HG02973 (cell line): Measurements from ENCODE around the gene AVPI1.

ENCODE experiments used
- ATAC-seq: cut with Tn5 transposase; IDR thresholded peaks from one replicate; pipeline ENCODE4 v1.9.1; 2021; ENCODE audit warnings: moderate library complexity; ENCODE audit not compliant: unreplicated experiment

AVPI1 gene

GRCh38 chr10:97686962-97687784 is at the start of gene AVPI1:
TSS of gene AVPI1 (minus strand) at chr10:97687241. CDS start at chr10:97679905, 7,336 bp downstream.
- ATAC-seq, result peak; percentile 93

DNA sequence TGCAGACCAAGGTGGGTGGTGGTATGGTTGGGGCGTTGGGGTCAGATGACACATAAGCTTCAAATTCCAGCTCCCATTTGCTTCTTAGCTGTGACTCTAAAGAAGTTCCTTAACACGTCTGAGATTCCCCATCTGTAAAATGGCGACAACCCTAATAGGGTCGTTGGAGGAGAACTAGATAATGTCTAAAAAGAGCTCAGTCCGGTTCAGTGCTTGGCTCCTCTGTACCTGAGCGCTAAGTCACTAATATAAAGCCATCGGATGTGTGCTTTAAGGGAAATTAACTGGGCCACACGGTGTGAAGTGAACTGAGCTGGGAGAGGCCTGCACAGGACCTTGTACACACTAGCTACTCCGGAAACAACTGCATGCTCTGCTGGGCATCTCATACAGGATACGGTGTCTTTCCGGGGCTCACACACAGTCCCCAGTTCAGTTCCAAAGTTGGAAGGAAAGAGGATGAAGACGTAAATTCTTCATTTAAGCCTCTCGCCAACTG is 49.4 kb upstream of the AVPI1 start:
- peak; percentile 6 for ATAC-seq

GRCh38 chr10:97734021-97734420 is 47.0 kb upstream of the AVPI1 start:
- no peak for ATAC-seq

DNA sequence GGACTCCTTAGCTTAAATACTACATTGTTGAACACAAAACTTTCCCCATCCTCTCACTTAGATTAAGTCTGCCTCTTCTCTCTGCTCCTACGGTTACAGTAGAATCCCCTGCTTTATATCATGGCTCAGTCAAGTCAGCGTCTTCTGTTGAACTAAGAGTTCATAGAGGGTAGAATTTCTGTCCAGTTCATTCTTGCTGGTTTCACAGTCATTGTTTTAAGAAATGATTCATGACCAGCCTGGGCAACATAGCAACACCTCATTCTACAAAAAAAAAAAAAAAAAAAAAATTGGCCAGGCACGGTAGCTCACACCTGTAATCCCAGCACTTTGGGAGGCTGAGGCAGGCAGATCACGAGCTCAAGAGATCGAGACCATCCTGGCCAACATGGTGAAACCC is 46.2 kb upstream of the AVPI1 start:
- no peak for ATAC-seq

GRCh38 chr10:97732052-97732359 is 45.0 kb upstream of the AVPI1 start:
- no peak for ATAC-seq

DNA sequence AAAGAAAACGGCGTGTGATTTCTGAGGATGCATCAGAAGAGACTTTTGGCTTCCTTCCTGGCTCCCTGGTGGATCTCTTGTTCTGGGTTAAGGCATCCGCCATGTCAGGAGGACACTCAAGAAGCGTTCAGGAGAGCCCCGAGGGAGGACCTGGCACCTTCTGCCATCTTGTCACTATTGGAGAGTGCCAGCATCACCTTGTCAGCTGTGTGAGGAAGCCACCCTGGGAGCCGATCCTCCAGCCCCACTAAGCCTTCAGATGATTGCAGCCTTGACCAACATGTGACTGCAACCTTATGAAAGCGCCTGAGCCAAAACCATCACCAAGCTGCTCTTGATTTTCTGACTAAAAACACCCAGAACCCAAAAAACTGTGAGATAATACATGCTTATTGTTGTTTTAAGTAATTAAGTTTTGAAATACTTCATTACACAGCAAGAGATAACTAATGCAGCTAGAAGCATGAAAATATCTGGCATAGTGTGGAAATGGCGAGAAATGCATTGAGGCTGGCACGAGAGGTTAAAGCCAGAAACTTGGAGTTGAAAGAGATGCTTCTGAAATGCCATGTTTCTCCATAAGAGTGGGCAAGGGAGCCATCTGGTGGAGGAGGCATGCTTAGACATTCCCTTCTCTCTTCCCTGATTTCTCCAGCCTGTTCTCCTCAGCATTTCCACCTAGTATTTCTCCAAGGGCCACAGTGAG is 44.5 kb upstream of the AVPI1 start:
- ATAC-seq, result no peak

- ATAC-seq, result no peak
Measured at GRCh38 chr10:97729014-97729413, 42.0 kb upstream of the AVPI1 start.

- no peak for ATAC-seq
Measured at GRCh38 chr10:97726636-97727178, 39.7 kb upstream of the AVPI1 start.

DNA sequence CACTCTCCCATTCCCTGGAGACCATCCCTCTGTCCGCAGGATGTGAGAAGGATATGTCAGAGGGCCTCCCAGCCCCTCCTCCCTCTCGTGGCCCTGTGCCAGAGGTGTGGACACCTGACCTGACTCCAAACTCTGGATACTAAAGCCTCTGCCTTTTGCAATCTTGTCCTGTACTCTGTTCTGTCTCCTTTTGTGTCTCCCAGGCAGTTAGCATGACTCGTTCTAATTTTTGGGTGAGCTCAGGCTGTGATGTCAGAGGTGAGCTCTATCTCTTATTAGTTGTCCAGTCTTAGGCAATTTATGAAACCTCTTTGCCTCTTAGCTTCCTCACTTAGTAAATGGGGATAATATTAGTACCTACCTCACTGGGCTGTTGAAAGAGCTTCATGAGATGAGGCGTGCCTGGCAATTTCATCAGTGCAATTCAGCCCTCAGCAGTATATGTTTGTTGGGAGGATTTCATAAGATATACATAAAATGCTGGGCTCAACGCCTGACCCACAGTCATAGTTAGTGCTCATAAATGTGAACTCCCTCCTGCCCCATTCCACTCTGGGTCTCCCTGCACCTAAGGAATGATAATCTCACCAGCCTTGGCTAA is 37.4 kb upstream of the AVPI1 start:
- ATAC-seq, result no peak

DNA sequence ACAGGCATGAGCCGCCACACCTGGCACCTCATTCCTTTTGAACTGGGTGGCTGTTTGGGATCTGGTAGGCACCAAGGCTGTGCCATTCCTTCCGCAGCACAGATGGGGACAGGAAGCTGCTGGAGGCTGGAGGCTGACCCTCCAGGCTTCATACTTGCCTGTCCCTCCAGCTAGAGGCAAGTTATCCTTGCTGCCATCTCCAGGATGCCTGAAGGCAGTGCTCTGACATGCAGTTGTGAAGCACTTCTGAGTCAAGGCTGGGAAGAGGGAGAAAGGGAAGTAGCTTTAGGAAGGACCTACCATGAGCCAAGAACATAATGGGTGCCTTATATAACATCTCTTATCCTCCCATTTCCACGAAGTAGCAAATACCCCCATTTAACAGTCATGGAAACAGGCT is 36.0 kb upstream of the AVPI1 start:
- ATAC-seq, result no peak

GRCh38 chr10:97721871-97722780 is 35.1 kb upstream of the AVPI1 start:
- ATAC-seq, result no peak

- no peak for ATAC-seq
Measured at GRCh38 chr10:97719602-97720001, 32.6 kb upstream of the AVPI1 start.

DNA sequence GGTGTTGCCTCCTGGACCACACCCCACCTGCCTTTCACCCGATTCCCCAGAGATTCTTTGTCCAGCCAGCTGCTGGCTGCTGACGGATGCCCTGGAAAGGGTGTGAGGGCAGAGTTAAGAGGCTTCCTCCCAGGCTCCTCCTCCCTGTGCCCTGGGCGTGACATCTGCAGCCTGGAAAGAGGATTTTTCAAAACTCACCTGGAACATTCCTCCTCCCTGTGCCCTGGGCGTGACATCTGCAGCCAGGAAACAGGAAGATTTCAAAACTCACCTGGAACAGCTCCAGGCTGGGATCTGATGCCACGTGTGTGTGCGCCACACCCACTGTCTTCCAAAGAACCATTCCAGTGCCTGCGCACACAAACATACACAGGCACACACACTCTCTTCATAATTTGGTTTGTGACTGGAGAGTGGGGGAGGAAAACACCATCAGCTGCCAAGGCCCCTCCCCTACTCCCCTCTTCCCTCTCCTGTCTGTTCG is 31.7 kb upstream of the AVPI1 start:
- ATAC-seq, result no peak

DNA sequence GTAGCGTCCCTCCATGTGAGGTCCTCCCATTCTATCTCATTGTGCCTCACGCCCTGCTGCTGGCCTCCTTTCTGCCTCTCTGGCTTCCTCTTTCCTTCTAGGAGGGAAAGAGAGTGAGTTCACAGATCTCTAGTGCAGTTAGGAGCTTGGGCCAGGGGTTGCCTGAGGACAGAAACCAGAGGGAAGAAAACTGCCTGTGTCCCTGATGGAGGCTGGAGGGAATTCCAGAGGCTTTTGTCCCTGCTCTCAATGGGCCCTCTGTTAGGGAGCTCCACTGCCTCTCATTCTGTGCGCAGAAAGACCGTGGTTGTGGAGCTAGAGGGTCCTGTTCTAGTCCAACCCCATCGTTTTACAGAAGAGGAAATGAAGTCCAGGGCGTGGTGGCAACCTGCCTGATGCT is 31.1 kb upstream of the AVPI1 start:
- no peak for ATAC-seq

DNA sequence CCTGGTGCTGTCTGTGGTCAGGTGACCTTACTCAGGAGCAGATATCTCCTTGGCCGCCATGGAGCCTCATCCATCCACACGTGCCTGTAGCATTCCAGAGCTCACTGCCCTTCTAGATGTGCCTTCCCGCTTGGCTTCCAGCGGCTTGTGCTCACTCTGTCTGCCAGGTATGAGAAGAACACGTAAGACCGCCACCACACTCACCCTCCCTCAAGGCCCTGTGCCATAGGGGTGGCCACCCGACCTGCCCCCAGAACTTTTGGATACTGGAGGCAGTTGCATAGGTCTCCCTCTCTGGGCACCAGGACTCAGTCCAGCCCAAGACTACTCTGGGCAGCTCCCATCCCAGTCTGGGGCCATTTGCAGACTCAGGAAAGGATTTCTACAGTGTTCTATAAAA is 30.6 kb upstream of the AVPI1 start:
- no peak for ATAC-seq

DNA sequence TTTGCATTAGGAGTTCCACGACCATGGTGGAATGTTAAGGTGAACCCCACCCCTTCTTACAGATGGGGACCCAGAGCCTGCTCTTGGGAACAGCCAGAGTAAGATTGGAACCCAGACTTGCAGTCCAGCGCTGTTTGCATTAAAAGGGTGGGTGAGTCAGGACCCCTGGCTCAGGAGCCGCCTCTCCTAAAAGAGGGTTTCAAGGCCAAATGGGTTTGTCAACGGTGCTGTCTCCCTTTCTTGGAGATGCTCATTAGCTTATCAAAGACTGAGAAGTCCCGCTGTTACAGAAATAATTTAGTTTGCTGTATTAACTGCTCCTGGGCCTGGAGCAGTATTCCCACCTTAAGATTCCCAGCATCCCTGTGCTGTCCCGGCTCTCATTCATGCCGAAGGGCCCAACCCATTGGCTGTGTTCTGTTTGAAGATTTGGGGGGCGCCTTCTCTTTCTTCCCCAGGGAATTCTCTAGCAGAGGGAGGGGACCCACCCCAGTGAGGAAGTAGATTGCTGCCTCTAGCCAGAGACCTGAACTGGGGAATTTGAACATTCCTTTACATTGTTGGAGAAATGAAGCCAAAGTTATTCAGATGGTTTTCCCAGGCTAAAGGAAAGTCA is 28.3 kb upstream of the AVPI1 start:
- no peak for ATAC-seq

GRCh38 chr10:97714401-97715258 is 27.6 kb upstream of the AVPI1 start:
- ATAC-seq, result peak; percentile 40

- ATAC-seq, result peak; percentile 72
Measured at GRCh38 chr10:97713826-97714400, 26.9 kb upstream of the AVPI1 start.

DNA sequence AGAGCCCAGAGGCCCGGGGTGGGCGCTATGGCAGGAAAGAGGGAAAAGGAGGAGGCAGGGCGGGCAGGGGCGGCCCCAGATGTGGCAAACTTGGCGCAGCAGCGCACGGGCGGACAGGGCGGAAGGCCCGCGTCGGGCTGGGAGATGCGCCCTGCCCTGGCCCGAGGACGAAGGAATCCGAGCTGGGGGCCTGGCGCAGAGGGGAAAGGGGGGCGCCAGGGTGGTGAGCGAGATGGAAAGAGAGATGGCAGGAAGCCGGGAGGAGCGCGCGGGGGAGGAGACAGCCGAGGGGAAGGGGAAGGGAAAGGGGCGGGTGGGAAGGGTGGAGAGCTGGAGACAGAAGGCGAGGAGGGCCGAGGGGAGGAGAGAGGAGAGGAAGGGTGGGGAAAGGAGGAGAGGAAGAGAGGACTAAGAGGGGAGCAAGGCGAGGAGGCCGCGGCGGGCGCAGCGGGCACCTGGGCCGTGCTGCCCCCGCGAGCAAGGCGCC is 26.3 kb upstream of the AVPI1 start, which contains the start of gene MARVELD1:
Gene MARVELD1 (plus strand): TSS at position 392 of the 487 bp plus-strand sequence. CDS start 147 bp downstream, outside the sequence.
- ATAC-seq, result no peak
